ENCODE data around the gene COL19A1.

The COL19A1 gene

DNA sequence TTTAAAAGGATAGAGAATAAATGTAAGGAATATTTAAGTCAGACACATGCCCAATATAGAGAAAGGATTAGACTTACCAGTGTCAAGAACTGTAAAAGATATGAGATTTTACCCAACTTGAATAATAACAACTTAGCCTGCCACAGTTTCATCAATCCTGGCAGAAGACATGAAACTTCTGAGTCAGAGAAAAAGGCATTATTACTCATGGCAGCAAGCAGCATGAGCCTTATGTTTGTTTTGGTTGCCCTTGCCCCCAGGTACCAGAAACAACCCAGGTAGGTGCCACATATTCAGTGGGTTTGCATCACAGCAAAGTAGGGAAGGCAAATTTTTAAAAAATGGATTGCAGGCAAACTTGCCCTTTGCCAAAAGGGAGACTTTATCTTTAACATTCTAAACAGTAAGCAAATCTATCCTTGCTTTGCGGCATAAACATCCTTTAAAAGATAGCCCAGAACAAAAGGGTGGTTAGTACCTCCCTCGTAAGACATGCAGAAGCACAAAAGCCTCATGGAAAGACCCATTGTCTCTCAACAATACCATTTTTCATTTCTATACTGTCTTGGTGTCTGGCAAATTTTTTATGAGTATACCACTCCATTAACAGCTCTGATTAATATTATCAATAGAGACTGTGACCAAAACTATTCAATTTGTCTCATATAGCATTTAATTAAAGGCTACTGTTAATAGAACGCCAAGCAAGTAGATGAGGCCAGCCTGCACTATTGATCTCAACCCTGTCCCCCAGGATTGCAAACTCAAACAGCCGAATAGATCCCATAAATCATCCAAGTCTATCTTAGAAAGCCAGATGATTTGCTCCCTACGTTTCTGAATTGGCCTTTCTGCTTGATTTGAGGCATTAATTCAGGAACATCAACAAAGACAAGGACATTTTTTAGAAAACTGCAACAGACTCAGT is 185.1 kb downstream of the COL19A1 start:
- in situ Hi-C loops (cut with MboI; ENCODE audit: low sequenced_read_pairs), result no loop called here

DNA sequence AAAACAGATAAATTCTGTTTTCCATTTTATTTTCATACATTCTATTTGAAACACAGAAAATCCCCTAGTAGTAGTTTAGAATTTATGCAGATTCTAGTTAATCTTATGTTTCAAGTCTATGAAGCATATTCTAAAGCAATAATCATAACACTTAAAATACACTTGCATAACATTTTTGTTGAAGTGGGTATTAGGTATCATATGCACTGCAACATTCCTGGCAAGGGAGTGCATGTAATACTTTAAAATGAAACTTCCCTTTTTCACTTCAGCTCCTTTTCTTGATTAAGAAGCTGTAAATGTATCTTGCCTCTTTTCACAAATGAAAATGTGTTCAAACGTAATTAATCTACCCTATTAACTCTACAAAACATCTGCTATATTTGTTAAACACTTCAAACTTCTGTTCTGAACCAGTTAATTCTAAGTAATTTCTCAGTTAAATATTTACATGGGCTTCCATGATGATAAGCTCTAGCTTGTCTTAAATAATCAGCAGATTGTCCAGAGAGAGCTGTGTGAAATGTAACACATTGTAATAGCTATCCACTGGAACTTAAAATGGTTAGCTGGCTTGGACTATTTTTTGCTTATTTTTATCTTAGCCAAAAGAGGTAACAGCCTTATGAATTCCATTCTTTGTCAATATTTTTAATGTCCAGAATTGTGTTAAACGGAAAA is 192.8 kb downstream of the COL19A1 start:
- in situ Hi-C loops (cut with MboI; ENCODE audit: low sequenced_read_pairs), result no loop called here

DNA sequence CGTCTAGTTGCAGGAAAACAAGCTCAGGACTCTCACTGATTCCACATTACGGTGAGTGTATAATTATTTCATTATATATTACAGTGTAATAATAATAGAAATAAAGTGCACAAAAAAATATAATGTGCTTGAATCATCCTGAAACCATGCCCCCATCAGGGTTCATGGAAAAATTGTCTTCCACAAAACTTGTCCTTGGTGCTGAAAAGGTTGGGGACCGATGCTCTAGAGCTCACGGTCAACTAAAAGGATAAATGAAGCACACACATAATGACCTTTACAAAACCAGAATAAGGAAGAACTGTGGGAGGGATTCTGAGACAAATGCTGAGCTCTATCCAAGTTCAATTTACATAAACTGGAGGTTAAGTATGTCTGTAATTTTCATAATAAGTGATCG is 194.3 kb downstream of the COL19A1 start:
- in situ Hi-C loops (cut with MboI; ENCODE audit: low sequenced_read_pairs), result no loop called here

DNA sequence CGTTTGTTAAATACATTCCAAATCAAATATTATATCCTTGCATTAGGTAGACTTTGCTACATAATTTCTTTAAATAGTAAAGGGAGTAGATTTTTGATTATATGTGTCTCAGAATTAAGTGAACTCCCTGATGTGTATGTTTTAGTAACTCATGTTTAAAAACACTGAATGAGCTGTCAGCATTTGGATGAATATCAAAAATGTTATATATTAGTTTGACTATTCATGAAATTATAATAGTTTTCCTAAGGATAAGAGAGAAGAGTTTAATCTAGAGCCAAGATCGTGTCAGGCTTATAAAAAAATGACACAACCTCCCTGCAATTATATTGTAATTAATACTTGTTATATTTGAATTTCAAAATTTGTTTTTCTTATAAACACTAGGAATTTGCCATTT is 195.2 kb downstream of the COL19A1 start:
- in situ Hi-C loops (cut with MboI; ENCODE audit: low sequenced_read_pairs), result no loop called here

DNA sequence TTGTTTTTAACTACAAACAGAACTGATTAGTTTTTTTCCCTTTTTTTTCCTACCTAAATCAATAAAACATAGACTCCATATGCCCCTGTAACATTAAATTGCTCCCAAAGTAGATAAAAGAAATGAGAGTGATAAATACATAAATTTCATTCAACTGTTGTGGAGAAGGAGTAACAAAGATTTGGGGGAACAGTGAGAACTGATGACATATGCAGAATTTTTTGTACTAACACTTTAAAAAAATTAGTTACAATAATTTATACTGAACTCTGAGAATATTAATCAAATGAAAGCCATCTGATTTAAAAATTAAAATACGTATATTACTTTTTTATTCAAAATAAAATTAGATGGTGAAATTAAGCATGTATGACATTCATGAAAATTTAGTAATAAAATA is 195.7 kb downstream of the COL19A1 start:
- in situ Hi-C loops (cut with MboI; ENCODE audit: low sequenced_read_pairs), result no loop called here

DNA sequence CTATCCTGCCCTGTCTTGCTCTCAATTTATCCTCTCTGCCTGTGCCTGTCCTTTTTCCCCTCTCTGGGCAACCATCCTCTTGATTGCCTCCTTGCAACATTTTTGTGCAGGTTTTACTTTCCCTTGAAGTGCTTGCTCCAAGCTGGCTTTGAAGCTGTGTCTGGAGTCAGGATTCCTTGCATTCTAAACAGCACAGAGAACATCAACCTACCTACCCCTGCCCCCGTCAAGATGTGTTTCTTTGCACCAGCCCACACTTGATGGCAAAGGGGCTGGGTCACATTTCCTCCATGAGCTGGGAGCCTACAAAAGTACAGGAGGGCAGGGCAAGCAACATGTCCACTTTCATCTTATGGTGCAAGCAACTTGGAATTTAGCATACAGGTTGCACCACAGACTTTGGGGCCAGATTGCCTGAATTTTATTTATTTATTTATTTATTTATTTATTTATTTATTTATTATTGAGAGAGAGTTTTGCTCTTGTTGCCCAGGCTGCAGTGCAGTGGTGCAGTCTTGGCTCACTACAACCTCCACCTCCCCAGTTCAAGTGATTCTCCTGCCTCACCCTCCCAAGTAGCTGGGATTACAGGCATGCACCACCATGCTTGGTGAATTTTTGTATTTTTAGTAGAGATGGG is 206.3 kb downstream of the COL19A1 start:
- in situ Hi-C loops (cut with MboI; ENCODE audit: low sequenced_read_pairs), result no loop called here

DNA sequence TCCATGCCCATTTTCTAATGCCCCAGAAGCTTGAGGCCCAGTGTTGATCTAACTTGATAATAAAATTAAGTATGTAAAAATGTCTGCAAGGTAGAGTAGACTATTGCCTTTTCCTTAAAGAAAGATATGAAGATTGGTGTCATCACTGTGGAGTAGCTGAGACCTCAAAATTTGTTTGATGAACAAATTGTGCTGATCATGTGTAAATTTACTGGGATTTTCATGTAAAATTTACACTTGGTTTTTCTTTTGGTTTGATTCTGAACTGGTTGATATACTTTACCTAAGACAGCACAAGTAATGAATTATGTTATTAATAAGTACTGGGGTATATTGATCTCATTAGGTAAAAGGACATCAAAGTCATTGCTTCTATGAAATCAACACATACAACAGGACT is 207.3 kb downstream of the COL19A1 start:
- in situ Hi-C loops (cut with MboI; ENCODE audit: low sequenced_read_pairs), result no loop called here

DNA sequence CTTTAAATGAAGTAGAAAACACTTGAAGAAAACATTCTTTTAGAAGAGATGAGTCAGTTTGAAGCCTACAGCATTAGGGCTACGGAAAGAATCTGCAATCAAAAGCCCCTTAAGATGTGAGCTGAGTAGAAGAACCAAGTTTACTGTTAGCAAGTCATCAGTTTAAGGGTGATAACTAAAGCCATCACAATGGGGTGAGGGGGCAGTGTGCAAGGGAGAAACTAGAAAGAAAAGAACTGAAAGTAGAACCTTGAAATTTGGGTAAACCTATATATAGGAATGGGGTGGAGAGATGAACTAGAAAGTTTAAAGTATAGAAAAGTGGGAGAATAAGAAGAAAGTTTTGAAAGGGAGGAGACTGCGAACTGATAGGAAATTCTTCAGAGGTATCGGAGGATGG is 212.9 kb downstream of the COL19A1 start:
- in situ Hi-C loops (cut with MboI; ENCODE audit: low sequenced_read_pairs), result no loop called here

DNA sequence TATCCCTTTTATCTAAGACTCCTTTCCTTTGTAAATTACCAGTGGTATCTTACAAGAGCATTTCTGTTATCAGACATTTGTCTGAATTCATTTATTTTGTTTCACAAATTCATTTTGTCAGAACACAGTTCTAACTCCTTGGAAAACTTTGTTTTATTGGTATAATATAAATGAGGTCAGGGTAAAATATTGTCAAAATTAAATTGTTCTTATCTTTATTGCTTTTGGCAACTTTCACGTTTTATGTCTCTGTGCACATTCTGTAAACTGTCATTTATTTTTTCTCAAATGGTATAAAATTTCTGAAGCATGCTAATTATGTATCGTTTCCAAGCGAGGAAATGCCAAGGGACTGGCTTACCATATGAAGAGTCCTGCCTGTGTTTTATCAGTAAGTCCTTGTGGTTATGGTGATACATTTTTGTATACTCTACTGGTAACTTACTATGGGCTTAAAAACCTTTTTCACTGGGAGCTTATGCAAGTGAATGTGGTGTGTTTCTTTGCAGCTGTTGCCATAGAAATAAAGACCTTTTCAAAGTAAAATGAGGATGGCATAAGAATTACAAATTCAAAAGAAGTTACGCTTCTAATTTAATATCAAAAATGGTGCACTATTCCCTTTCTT is 214.2 kb downstream of the COL19A1 start:
- in situ Hi-C loops (cut with MboI; ENCODE audit: low sequenced_read_pairs), result no loop called here

DNA sequence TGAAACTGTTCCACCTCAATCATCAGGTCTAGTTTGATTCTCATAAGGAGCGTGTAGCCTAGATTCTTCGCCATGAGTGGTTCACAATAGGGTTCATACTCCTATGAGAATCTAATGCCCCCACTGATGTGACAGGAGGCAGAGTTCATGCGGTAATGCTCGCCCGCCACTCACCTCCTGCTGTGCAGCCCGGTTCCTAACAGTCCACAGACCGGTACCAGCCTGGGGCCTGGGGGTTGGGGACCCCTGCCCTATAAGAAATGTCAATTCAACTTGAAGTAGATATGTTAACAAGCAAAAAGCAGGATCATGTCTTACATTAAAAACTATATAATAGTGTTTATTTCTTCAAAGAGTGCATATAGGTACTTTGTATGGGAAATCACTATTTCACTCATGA is 216.5 kb downstream of the COL19A1 start:
- in situ Hi-C loops (cut with MboI; ENCODE audit: low sequenced_read_pairs), result no loop called here

DNA sequence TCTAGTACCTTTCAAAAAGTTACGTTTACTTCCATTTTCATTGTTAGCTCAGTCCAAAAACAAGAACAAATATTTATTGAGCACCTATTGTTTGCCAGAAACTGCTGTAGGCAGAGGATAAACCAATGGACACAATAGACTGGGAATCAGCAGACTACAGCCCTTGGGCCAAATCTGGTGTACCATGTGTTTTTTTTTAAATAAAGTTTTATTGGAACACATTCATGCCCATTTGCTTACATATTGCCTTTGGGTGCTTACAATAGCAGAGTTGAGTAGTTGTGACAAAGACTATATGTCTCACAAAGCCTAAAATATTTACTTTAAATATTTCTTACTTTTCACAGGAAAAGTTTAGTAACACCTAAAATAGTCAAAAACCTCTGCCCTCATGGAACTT is 220.4 kb downstream of the COL19A1 start:
- in situ Hi-C loops (cut with MboI; ENCODE audit: low sequenced_read_pairs), result no loop called here

DNA sequence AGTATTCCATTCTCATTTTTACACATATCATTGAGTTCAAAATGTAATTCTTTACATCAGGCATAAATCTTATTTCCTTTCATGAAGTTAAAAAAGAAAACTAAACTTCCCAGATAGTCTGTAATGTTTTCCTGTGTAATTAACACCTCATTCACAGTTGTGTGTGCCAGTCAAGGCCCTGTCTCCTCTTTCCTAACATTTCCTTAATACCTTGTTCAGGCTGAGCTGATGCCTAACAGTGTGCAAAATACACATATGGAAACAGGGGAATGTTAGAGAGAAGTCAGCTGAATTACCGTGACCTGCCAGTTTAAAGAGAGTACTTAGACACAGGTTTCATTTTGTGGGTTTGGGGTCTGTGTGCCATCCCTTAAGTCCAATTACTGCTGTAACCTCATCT is 227.8 kb downstream of the COL19A1 start:
- in situ Hi-C loops (cut with MboI; ENCODE audit: low sequenced_read_pairs), result no loop called here

DNA sequence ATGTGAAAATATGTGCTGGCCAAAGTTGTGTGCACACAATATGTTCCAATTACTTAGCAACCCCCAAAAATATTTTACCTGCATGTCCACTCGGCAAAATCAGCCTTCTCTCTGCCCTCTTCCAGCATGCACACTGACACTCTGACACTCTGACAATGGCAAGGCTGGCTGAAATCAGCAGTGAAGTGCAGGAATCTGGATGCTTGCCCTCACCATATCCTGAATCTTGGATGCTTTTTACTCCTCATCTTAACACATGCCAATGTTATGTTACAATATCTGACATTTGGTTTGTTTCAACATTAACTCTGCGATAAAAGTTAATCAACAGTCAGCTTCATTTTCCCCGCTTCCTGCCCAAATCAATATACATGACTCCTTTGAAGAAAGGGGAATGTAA is 233.4 kb downstream of the COL19A1 start:
- in situ Hi-C loops (cut with MboI; ENCODE audit: low sequenced_read_pairs), result no loop called here

DNA sequence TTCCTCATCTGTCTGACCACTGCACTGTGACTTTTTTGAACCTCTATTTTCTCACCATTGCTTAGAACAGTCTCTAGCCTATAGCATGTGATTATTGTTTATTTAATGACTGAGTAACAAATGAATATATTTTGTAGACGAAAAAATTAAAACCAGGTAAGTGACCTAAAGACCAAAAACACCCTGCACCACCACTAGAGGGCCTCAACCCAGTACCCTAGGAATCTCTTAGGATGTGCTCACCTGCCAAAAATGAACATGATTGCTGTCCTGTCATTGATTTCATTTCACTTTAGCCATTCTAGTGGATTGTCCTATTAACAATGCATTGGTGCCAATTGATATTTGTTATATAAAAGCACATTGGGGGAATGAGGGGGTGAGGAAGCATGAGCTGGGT is 237.4 kb downstream of the COL19A1 start:
- in situ Hi-C loops (cut with MboI; ENCODE audit: low sequenced_read_pairs), result no loop called here

DNA sequence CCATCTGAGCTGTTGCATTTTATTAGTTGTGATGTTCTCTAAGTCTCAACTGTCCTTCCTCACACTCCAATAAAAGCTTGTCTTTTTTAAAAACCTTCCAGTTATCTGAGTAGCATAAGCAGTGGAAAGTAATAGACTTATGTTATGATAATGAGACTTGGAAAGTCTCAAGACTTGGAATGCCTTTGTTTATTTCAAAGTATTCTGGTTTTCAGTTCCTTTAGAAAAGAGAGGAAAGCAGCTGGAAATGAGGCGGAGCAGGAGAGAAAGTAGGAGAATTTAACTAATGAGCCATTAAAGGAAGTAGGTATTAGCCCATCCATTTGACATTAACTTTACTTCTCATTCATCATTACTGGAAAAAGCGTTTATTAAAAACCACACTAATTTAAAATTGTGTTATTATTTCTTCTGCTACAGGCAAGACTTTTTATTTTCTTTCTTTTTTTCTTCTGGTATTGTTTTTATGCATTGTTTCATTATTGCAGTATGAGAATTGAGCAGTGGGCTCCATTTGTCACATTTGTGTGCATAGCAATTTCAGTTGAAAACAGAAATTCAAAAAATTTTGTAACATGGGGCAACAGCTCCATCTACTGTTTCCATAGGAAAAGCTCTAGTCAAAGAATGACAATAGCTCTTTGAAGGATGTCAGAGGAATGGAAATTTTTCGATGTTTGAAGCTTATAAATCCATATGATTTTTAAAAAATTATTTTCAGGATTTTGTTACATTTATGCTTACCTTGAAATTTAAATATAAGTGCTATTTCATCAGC is 241.7 kb downstream of the COL19A1 start:
- in situ Hi-C loops (cut with MboI; ENCODE audit: low sequenced_read_pairs), result no loop called here

DNA sequence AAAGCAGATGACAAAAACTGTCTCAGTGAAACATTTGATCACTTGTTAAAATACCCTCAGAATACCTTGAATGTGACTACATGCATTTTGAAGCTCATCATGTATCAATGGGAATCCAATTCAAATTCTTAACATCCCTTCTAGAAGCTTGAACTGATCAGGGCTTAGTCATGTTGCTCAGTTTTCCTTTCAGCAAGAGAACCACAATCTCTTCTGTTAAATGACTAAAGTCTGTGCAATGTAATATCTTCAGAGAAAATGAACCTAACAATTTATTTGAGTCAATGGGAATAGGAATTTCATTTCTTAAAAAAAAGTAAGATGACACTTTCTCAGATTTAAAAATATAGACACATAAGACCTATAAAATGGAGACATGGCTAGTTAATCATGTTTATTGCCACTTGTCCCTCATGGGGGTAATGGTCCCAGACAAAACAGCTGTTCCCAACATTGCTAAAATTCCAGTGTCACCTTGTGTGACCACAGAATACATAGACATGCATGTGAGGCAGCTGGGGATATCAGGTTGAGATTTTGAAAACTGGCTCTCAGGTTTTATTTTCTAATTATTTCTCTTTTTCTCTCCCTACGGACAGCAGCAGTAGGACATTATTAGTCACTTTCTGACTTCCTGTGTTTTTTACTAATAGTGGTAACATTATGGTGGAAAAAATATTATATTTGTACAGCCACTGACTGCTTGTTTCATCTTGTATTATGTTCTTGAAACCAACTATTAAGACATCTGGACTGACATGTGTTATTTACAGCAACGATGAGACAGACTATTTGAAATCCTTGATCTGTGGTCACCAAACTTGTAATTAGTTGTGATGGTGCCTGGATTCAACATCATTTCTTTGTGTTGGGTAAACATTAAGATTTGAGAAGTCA is 244.0 kb downstream of the COL19A1 start:
- in situ Hi-C loops (cut with MboI; ENCODE audit: low sequenced_read_pairs), result no loop called here

DNA sequence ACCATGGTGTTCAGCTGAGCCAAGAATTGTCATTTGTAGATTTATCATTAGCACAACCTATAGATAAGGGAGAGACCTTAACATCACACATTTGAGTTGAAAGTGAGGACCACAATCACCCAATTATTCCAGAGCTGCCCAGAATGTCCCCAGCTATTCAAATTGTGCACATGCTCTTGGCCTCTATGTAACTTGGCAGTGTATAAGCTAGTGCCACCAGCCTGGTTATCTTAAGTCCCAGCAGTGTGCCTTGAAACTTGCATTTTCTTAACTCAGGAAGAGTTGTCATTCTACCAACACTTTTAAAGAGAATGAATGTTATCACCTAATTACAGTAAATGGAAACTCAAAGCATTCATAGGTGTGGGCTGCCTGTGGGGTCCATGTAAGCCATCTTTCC is 245.4 kb downstream of the COL19A1 start:
- in situ Hi-C loops (cut with MboI; ENCODE audit: low sequenced_read_pairs), result no loop called here

DNA sequence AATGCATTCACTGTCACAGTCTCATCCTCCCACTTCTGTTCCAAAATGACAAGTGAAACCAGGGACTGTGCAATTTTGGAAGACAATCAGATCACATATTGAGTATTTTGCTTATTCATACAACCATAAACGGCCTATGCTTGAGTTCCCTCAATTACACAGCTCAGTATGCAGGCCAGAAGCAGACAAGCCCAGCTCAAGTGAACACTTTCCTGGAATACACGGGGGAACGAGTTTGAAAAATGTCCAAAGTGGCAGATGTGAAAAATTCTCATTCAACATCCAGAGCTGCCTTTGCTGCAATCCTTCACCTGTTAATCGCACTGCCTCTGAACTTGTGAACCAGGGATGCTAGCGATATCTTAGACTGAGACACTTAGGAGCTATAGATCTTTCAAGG is 246.4 kb downstream of the COL19A1 start:
- in situ Hi-C loops (cut with MboI; ENCODE audit: low sequenced_read_pairs), result no loop called here

DNA sequence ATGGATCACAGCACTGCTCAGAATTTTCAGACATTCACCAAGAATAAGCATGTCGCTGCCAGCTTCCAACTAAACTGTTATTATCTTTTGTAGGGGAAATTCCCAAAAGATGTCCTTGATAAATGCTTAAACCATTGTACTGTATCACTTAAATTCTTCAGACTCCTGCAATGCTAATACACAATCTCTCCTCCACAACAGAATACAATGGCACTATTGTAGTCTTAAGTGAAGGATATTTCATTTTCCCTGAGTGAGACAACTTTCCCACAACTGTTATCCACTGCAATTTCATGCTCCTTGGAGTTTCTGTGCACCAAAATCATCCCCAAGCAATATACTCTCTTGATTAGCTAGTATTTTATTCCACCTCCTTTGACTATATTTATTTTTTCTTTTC is 246.8 kb downstream of the COL19A1 start:
- in situ Hi-C loops (cut with MboI; ENCODE audit: low sequenced_read_pairs), result no loop called here

DNA sequence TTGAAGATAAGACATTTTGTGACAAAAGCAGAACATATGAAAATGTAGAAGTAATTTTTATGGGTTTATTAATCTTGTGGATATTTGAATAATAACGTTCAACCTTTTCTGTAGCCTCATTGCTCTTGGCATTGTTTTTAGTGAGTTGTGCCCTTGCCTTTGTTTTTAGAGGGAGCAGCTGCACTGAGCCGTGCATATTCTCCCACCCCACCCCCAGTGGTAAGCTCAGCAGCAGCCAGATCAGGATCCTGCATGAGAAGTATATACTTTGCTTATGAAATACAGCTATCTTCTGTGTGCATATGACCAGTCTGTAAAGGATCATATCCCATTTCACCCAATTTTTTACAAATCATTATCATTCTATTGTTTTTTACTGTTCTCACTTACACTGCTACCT is 252.3 kb downstream of the COL19A1 start:
- in situ Hi-C loops (cut with MboI; ENCODE audit: low sequenced_read_pairs), result no loop called here
